NCI-H2227 (cell line): Measurements from ENCODE around the gene AIG1.

Experiments used
- DNase-seq: peaks from one replicate; lab custom pipeline; 2025; ENCODE audit not compliant: unreplicated experiment; lab: John Stamatoyannopoulos, UW

The AIG1 gene

GRCh38 chr6:143261899-143262436 lies 201.3 kb downstream of the AIG1 start:
- DNase-seq: no peak

GRCh38 chr6:143262859-143263258 lies 202.2 kb downstream of the AIG1 start:
- no peak for DNase-seq

- peak; percentile 65 for DNase-seq
Observed at GRCh38 chr6:143264379-143264778, 203.7 kb downstream of the AIG1 start.

GRCh38 chr6:143264986-143265764 lies 204.5 kb downstream of the AIG1 start:
- no peak for DNase-seq

GRCh38 chr6:143267760-143268159 lies 207.1 kb downstream of the AIG1 start:
- DNase-seq: no peak

GRCh38 chr6:143268439-143268838 lies 207.8 kb downstream of the AIG1 start:
- DNase-seq: no peak

GRCh38 chr6:143270026-143270425 lies 209.3 kb downstream of the AIG1 start:
- no peak for DNase-seq

- DNase-seq: no peak
Observed at GRCh38 chr6:143271024-143271423, 210.3 kb downstream of the AIG1 start.

GRCh38 chr6:143276436-143276835 lies 215.7 kb downstream of the AIG1 start:
- no peak for DNase-seq

- DNase-seq: no peak
Observed at GRCh38 chr6:143279385-143279784, 218.7 kb downstream of the AIG1 start.

GRCh38 chr6:143283887-143284645 lies 223.4 kb downstream of the AIG1 start:
- no peak for DNase-seq

GRCh38 chr6:143286251-143286795 lies 225.6 kb downstream of the AIG1 start:
- DNase-seq: no peak

GRCh38 chr6:143288923-143289322 lies 228.2 kb downstream of the AIG1 start:
- no peak for DNase-seq

GRCh38 chr6:143290206-143290605 lies 229.5 kb downstream of the AIG1 start:
- DNase-seq: no peak

GRCh38 chr6:143293523-143293922 lies 232.8 kb downstream of the AIG1 start:
- no peak for DNase-seq

- no peak for DNase-seq
Observed at GRCh38 chr6:143294265-143294860, 233.7 kb downstream of the AIG1 start.

GRCh38 chr6:143295932-143296331 lies 235.2 kb downstream of the AIG1 start:
- DNase-seq: no peak

- DNase-seq: no peak
Observed at GRCh38 chr6:143298071-143298470, 237.4 kb downstream of the AIG1 start.

- no peak for DNase-seq
Observed at GRCh38 chr6:143299253-143300166, 238.8 kb downstream of the AIG1 start.

- peak; percentile 10 for DNase-seq
Observed at GRCh38 chr6:143301188-143301587, 240.5 kb downstream of the AIG1 start.
